GM23338 (cell line): ENCODE results near the gene RPL7A. TPM values are rescaled to one million over a fixed set of nuclear protein-coding genes. Genes with fewer than 3 reads are reported as not detected.

Source experiments
- ATAC-seq: fragments of 200-7000 bp; cut with Tn5 transposase; 3 replicates; pipeline ENCODE4 v1.9.1; 2020
- DNase-seq: peaks from one replicate; pipeline ENCODE4 v3.0.0-alpha.2; 2015; ENCODE audit warnings: low spot score
- H2AFZ ChIP-seq: fragments of 200-600 bp; sonication (generic); 2 replicates; pipeline ENCODE4 v1.8.0; 2016; ENCODE audit warnings: antibody characterized with exemption, mild to moderate bottlenecking, moderate library complexity
- H3F3A ChIP-seq: fragments of 200-600 bp; sonication (generic); replicated peaks from 2 replicates; pipeline ENCODE4 v1.8.0; 2017; ENCODE audit warnings: antibody characterized with exemption, mixed run types, low read depth
- H3K27ac ChIP-seq: fragments of 200-600 bp; sonication (generic); 2 replicates; pipeline ENCODE4 v1.6.1; 2016; ENCODE audit warnings: low read depth
- H3K27me3 ChIP-seq: fragments of 200-600 bp; sonication (generic); 2 replicates; pipeline ENCODE4 v1.8.0; 2016; ENCODE audit warnings: mild to moderate bottlenecking, mixed run types, moderate library complexity; ENCODE audit not compliant: insufficient read depth
- H3K36me3 ChIP-seq: fragments of 200-600 bp; sonication (generic); 2 replicates; pipeline ENCODE4 v1.8.0; 2016; ENCODE audit warnings: mild to moderate bottlenecking; ENCODE audit not compliant: insufficient read depth
- H3K4me1 ChIP-seq: fragments of 200-600 bp; sonication (generic); 2 replicates; pipeline ENCODE4 v1.8.0; 2016; ENCODE audit warnings: mild to moderate bottlenecking, moderate library complexity; ENCODE audit not compliant: insufficient read depth
- H3K4me2 ChIP-seq: fragments of 200-600 bp; sonication (generic); 2 replicates; pipeline ENCODE4 v1.7.1; 2017; ENCODE audit warnings: mixed run types
- H3K4me3 ChIP-seq: fragments of 200-600 bp; sonication (generic); 2 replicates; pipeline ENCODE4 v1.6.1; 2016; ENCODE audit warnings: mixed run types
- H3K79me2 ChIP-seq: fragments of 200-600 bp; sonication (generic); replicated peaks from 2 replicates; pipeline ENCODE4 v1.8.0; 2017; ENCODE audit warnings: mild to moderate bottlenecking; ENCODE audit not compliant: insufficient read depth
- H3K9me2 ChIP-seq: fragments of 200-600 bp; sonication (generic); 2 replicates; pipeline ENCODE4 v1.8.0; 2017; ENCODE audit not compliant: insufficient read depth
- H4K20me1 ChIP-seq: fragments of 200-600 bp; sonication (generic); replicated peaks from 2 replicates; pipeline ENCODE4 v1.8.0; 2017; ENCODE audit warnings: mild to moderate bottlenecking; ENCODE audit not compliant: insufficient read depth
- H3K27ac Mint-ChIP-seq: 2 replicates; pipeline ENCODE4 v1.8.0; 2020; ENCODE audit warnings: inconsistent platforms, mild to moderate bottlenecking, moderate library complexity, mixed read lengths
- H3K27me3 Mint-ChIP-seq: 3 replicates; pipeline ENCODE4 v1.8.0; 2022; ENCODE audit warnings: low read depth, mild to moderate bottlenecking, moderate library complexity, mixed read lengths, inconsistent platforms; ENCODE audit not compliant: insufficient read depth, poor library complexity
- H3K36me3 Mint-ChIP-seq: 3 replicates; pipeline ENCODE4 v1.8.0; 2021; ENCODE audit warnings: low read depth, mild to moderate bottlenecking, inconsistent platforms, moderate library complexity, mixed read lengths
- H3K4me1 Mint-ChIP-seq: 3 replicates; pipeline ENCODE4 v1.8.0; 2020; ENCODE audit warnings: mild to moderate bottlenecking, inconsistent platforms, mixed read lengths
- H3K4me3 Mint-ChIP-seq: 3 replicates; pipeline ENCODE4 v1.8.0; 2021; ENCODE audit warnings: moderate library complexity, mild to moderate bottlenecking, inconsistent platforms, mixed read lengths
- H3K9me3 Mint-ChIP-seq: 3 replicates; pipeline ENCODE4 v1.8.0; 2020; ENCODE audit warnings: moderate library complexity, mild to moderate bottlenecking, inconsistent platforms, mixed read lengths
- CREB1 ChIP-seq: fragments of 250-450 bp; sonication (Bioruptor Pico); IDR thresholded peaks from 2 replicates; pipeline ENCODE4 v1.5.0; 2020; ENCODE audit warnings: low read depth, mild to moderate bottlenecking, moderate library complexity
- CTCF ChIP-seq, 2 experiments: fragments of 200-600 bp in 1 of 2; sonication (generic) in 1 of 2; conservative IDR thresholded peaks; 2 replicates each; pipeline versions ENCODE4 v1.5.1 to v1.6.1; 2016 to 2017; ENCODE audit warnings: antibody characterized with exemption in 2 of 2, low read depth in 2 of 2, mild to moderate bottlenecking in 2 of 2, moderate library complexity in 1 of 2
- ETS1 ChIP-seq: IDR thresholded peaks from 2 replicates; pipeline ENCODE4 v1.6.1; 2016; ENCODE audit warnings: antibody characterized with exemption
- EZH2 ChIP-seq: fragments of 200-600 bp; sonication (generic); IDR thresholded peaks from one replicate; pipeline ENCODE4 v1.8.0; 2017; ENCODE audit warnings: antibody characterized with exemption, mild to moderate bottlenecking, low read depth; ENCODE audit not compliant: unreplicated experiment
- POLR2AphosphoS5 ChIP-seq: IDR thresholded peaks from 2 replicates; pipeline ENCODE4 v1.6.1; 2016; ENCODE audit warnings: antibody characterized with exemption, low read depth
- REST ChIP-seq: IDR thresholded peaks from one replicate; pipeline ENCODE4 v1.6.1; 2018; ENCODE audit warnings: antibody characterized with exemption; ENCODE audit not compliant: unreplicated experiment
- STAT1 ChIP-seq: IDR thresholded peaks from one replicate; pipeline ENCODE4 v1.6.1; 2016; ENCODE audit warnings: antibody characterized with exemption; ENCODE audit not compliant: unreplicated experiment
- ZNF114 ChIP-seq: fragments of 250-450 bp; sonication (Bioruptor Pico); IDR thresholded peaks from 2 replicates; pipeline ENCODE4 v1.5.0; 2020; ENCODE audit warnings: mild to moderate bottlenecking, moderate library complexity
- ZNF331 ChIP-seq: fragments of 250-450 bp; sonication (Bioruptor Pico); IDR thresholded peaks from 2 replicates; pipeline ENCODE4 v1.5.0; 2020; ENCODE audit warnings: low read depth, mild to moderate bottlenecking, moderate library complexity
- polyA plus RNA-seq: library from polyadenylated mRNA; unstranded; fragments of >200 nt; fragmentation: Nextera tagmentation; extraction: Ambion mirVana; gene quantifications from 2 replicates; pipeline ENCODE4 v1.2.1, GENCODE V29; 2016
- total RNA-seq: library from RNA; depleted of rRNA; stranded (reverse); fragments of >200 nt; shearing (Covaris generic); gene quantifications from 2 replicates; pipeline ENCODE4 v1.2.3, GENCODE V29; 2014

Gene RPL7A
- total and polyA plus RNA-seq, 2 experiments from 2014 or later: 1,644 to 2,020 TPM

DNA sequence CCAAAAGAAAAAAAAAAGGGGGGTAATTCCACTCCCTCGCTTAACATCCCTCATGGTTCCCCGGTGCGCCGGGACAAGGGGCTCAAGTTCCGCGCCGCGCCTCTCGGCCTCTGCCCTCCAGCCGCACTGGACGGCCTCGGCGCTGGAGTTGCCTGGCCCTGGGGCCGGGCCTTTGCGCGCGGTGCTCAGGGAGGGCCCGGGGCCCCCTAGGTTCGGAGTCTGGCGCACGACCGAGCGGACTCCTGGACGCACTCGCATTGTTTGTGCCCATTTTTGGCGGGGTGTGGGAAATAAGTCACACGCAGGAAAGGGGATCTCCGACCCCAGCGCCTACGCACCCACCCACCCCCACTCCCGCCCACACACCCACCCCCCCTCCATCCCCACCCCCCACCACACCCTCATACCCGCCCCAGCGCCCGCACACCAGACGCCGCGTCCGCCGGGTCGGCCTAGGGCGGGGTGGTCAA is 468 bp upstream of the RPL7A start (continued):
- TF ChIP-seq ETS1: no peak
- no peak for TF ChIP-seq EZH2
- TF ChIP-seq CTCF (conservative IDR thresholded peaks at IDR 0.05; ENCODE audit: low read depth in 2 of 2): no peak
- no peak for TF ChIP-seq CREB1 (CRISPR knock-in tag)
- no peak for TF ChIP-seq REST
- no peak for TF ChIP-seq ZNF331

DNA sequence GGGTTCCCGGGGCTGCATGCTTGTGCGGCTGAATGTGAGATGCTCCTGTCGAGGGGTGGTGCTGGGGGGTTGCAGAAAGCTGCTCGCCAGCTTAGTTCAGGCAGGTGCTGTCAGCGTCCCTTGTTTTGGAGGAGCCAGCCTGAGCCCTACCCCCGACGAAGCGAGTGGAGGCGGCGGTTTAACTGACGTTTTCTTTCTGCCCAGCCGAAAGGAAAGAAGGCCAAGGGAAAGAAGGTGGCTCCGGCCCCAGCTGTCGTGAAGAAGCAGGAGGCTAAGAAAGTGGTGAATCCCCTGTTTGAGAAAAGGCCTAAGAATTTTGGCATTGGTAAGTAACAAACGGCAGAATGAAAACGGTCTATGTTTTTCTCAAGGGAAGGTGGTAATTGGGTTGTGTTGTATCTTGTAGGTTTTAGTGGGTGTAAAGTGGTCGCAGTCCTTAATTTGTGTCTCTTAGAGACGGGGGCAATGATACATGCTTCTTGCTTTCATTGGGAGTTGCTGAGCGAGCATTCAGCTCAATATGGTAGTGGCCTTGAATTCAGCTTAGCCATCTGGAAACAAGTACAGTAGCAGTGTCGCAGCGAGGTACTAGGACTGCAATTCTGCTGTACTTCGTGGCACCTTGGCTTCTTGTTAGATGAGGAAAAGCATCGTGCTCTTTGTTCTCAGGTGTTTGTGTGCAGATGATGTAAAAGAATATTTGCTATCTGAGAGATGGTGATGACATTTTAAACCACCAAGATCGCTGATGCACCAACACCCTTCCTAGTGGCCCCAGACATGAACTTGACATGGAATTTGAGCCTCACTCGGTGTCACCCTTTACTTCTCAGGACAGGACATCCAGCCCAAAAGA is 928 bp downstream of the RPL7A start:
- H3K36me3 ChIP-seq: peaks cover 42% of the 10 kb centered on the region
- TF ChIP-seq ETS1 (no peak), REST (no peak), STAT1 (no peak), ZNF114 (CRISPR knock-in tag) (no peak), POLR2AphosphoS5 (no peak), ZNF331 (no peak), EZH2 (no peak)

More for the DNA sequence above, 928 bp downstream of the RPL7A start:
- Histone ChIP-seq H3K27ac (peak overlapping the region; percentile 96), H3K4me1 (peaks cover 20% of the 10 kb centered on the region), H3K9me2 (no peaks in the 10 kb centered on the region), H3K79me2 (peaks cover 43% of the 10 kb centered on the region), H3K4me3 (peak overlapping the region; percentile 98), H3F3A (peaks cover 61% of the 10 kb centered on the region), H4K20me1 (peaks cover 52% of the 10 kb centered on the region), H3K4me2 (peak overlapping the region; percentile 99), H2AFZ (no peak overlapping the region), H3K27me3 (no peaks in the 10 kb centered on the region)
- DNase-seq (no peak), ATAC-seq (no peak)
- Mint-ChIP-seq H3K9me3 (no peaks in the 10 kb centered on the region; the same call in 1 of the 3 replicates), H3K27ac (peak overlapping the region; percentile 100), H3K4me1 (peaks cover 23% of the 10 kb centered on the region), H3K4me3 (peak overlapping the region; percentile 94), H3K36me3 (peaks cover 86% of the 10 kb centered on the region), H3K27me3 (peaks cover 28% of the 10 kb centered on the region)
